ENCODE results near the gene SLC25A20.
"Not testable (repeated sequence)": the region's sequence is repeated elsewhere in the genome, so short reads cannot be mapped to it uniquely, and the experiment has no call there.

Gene SLC25A20

GRCh38 chr3:48898383-48899234 is at the start of gene SLC25A20:
SLC25A20 (minus strand) TSS chr3:48898882; CDS start chr3:48898794, 88 bp downstream.
- DNase-seq, result peak in 1 of 2 experiments; percentile 65

GRCh38 chr3:48945891-48946549 is 47.3 kb upstream of the SLC25A20 start:
- DNase-seq, result no peak

- no peak for DNase-seq
These were observed 46.8 kb upstream of the SLC25A20 start for GRCh38 chr3:48945432-48945831.

- DNase-seq, result no peak
These were observed 40.0 kb upstream of the SLC25A20 start for GRCh38 chr3:48938689-48939088.

- no peak for DNase-seq
These were observed 39.5 kb upstream of the SLC25A20 start for GRCh38 chr3:48938156-48938555.

GRCh38 chr3:48935530-48935929 is 36.8 kb upstream of the SLC25A20 start:
- DNase-seq, result no peak

- no peak for DNase-seq
These were observed 35.8 kb upstream of the SLC25A20 start for GRCh38 chr3:48934333-48934991.

- no peak for DNase-seq
These were observed 33.4 kb upstream of the SLC25A20 start for GRCh38 chr3:48931944-48932580.

GRCh38 chr3:48930590-48930989 is 31.9 kb upstream of the SLC25A20 start:
- DNase-seq, result no peak

- no peak for DNase-seq
These were observed 30.8 kb upstream of the SLC25A20 start for GRCh38 chr3:48929358-48930035.

- no peak for DNase-seq
These were observed 30.0 kb upstream of the SLC25A20 start for GRCh38 chr3:48928679-48929078.

- no peak for DNase-seq
These were observed 29.2 kb upstream of the SLC25A20 start for GRCh38 chr3:48927928-48928327.

GRCh38 chr3:48926425-48927392 is 28.0 kb upstream of the SLC25A20 start:
- DNase-seq, result no peak

- DNase-seq, result no peak
These were observed 20.8 kb upstream of the SLC25A20 start for GRCh38 chr3:48919215-48920138.

GRCh38 chr3:48918388-48919214 is 19.9 kb upstream of the SLC25A20 start, which contains the start of gene ARIH2:
ARIH2 (plus strand) TSS chr3:48918842; CDS start chr3:48927559, 8,717 bp downstream.
- DNase-seq, result peak; percentile 29 to 61

GRCh38 chr3:48915296-48915695 is 16.6 kb upstream of the SLC25A20 start:
- DNase-seq, result no peak

GRCh38 chr3:48907026-48907425 is 8.3 kb upstream of the SLC25A20 start:
- DNase-seq, result not testable (repeated sequence)

GRCh38 chr3:48899273-48899672 is 591 bp upstream of the SLC25A20 start:
- DNase-seq, result no peak
